H1 (cell line): ENCODE measurements around the gene CPSF4. TPM values are rescaled to one million over a fixed set of nuclear protein-coding genes. Genes with fewer than 3 reads are reported as not detected.

Experiments used
- BCL11A ChIP-seq, 2 experiments: IDR thresholded peaks; one replicate each; pipeline ENCODE4 v1.6.1; 2011; ENCODE audit warnings: low read depth in 2 of 2, low read length in 2 of 2, mild to moderate bottlenecking in 2 of 2
- CEBPB ChIP-seq: IDR thresholded peaks from 2 replicates; pipeline ENCODE4 v1.6.1; 2012; ENCODE audit warnings: low read depth, low read length
- CHD2 ChIP-seq: IDR thresholded peaks from 2 replicates; pipeline ENCODE4 v1.6.1; 2012; ENCODE audit warnings: low read length, improper control_type of control experiment
- KDM1A ChIP-seq: fragments of 200-600, 300-600 bp; sonication (generic); IDR thresholded peaks from 2 replicates; pipeline ENCODE4 v1.7.1; 2016; ENCODE audit warnings: mild to moderate bottlenecking, low read length, borderline replicate concordance
- KDM5A ChIP-seq: fragments of 200-600 bp; IDR thresholded peaks from 2 replicates; pipeline ENCODE4 v1.7.1; 2012; ENCODE audit warnings: mild to moderate bottlenecking, low read length, inconsistent platforms, mixed read lengths
- TBP ChIP-seq: IDR thresholded peaks from 2 replicates; pipeline ENCODE4 v1.6.1; 2011; ENCODE audit warnings: low read depth, low read length, improper control_type of control experiment
- YY1 ChIP-seq: IDR thresholded peaks from 2 replicates; pipeline ENCODE4 v1.6.1; 2011; ENCODE audit warnings: low read depth, mild to moderate bottlenecking, low read length
- polyA plus RNA-seq, 7 experiments: library from polyadenylated mRNA; depleted of rRNA in 3 of 7; stranded (reverse) in 5 of 7; unstranded in 2 of 7; fragments of >200 nt in 5 of 7; fragments of 200-250 nt in 2 of 7; gene quantifications; 1 replicate in 5 of 7; 2 replicates in 1 of 7; 4 replicates in 1 of 7; pipeline versions ENCODE4 v1.2.1 to v1.2.3, GENCODE V29; 2011 to 2013; ENCODE audit warnings: missing spikeins in 2 of 7, mixed read lengths in 2 of 7
- total RNA-seq: library from RNA; stranded (reverse); fragmentation: NEBNext Ultra II Directional; extraction: Animal tissue kit (Norgen Biotek cat#: 25700); gene quantifications from 2 replicates; pipeline ENCODE4 v1.2.1, GENCODE V29; 2021
- TF ChIP-seq, protein P1 (sequence below): IDR thresholded peaks from 2 replicates; pipeline ENCODE4 v1.6.1; 2012; ENCODE audit warnings: inconsistent platforms

Gene CPSF4
- total and polyA plus RNA-seq, 2 of the 8 experiments (the other 6 are each of a cell fraction or from before 2014, with no cell fraction given), result 77.5 to 103 TPM

DNA sequence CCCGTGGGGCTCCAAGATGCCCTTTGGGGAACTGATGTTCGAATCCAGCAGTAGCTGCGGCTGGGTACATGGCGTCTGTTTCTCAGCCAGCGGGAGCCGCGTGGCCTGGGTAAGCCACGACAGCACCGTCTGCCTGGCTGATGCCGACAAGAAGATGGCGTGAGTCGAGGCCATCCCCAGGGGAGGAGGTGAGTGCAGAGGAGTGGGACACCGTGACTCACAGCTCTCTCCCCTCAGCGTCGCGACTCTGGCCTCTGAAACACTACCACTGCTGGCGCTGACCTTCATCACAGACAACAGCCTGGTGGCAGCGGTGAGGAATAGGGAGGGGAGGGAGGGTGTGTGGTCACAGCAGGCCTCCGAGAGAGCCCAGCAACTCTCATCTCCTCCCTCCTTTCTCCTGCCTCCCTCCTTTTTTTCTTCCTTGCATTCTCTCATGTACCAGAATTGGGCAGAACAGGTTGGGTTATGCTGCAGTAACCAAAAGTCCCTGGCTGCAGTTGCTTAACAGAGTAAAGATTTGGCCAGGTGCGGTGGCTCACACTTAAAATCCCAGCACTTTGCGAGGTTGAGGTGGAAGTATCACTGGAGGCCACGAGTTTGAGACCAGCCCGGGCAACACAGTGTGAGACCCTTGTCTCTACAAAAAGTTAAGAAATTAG, 47.7 kb upstream of the CPSF4 start (continued):
- TF ChIP-seq BCL11A (IDR thresholded peaks at IDR 0.05; ENCODE audit: low read depth in 2 of 2, low read length in 2 of 2) (no peak), KDM5A (no peak), CEBPB (no peak), TBP (no peak), KDM1A (no peak), CHD2 (no peak), YY1 (no peak)
- TF ChIP-seq, protein P1, sequence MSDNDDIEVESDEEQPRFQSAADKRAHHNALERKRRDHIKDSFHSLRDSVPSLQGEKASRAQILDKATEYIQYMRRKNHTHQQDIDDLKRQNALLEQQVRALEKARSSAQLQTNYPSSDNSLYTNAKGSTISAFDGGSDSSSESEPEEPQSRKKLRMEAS, result no peak
